ENCODE results near the gene NEK6. TPM values are rescaled to one million over a fixed set of nuclear protein-coding genes. Genes with fewer than 3 reads are reported as not detected.
A peak's percentile ranks its signal among the peaks of the same experiment; 100 is the strongest.

Gene NEK6
- total and polyA plus RNA-seq, 2 experiments from 2014 or later = 33.5 to 44.7 TPM

DNA sequence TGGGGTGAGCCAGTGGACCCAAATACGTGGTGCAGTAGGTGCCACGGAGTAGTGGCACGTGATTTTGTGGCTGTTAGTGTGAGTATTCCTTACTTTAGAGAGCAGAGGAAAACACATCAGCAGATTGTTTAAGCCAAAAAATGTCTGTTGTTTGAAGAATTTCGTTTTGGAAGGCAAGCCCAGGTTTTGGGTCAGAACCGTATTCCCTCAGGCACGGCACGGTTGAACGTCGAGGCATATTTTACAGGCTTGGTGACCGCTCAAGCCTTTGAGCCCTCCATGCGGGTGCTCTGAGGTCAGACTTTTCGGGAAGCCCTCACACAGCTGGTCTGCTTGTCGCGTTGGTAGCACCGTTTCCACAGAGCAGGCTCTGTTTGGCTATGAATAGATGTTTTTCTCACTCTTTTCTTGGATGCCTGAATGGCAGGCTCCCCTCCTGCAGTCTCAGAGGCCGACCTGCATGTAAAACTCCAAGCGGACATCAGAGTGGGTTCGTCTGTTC, 27.2 kb downstream of the NEK6 start:
- Histone ChIP-seq H3K4me2 (no peak overlapping the region), H3K9me3 (ENCODE audit: low read depth) (no peaks in the 10 kb centered on the region), H3K9me2 (replicated peaks; ENCODE audit: insufficient read depth) (no peaks in the 10 kb centered on the region), H3K27me3 (no peaks in the 10 kb centered on the region), H3K27ac (peak overlapping the region; percentile 88), H3K4me3 (no peak overlapping the region), H2AFZ (no peak overlapping the region), H3K36me3 (replicated peaks; ENCODE audit: insufficient read depth, low read depth) (no peaks in the 10 kb centered on the region), H3K79me2 (peaks cover 84% of the 10 kb centered on the region), H4K20me1 (ENCODE audit: insufficient read depth, poor library complexity, severe bottlenecking) (peaks cover 6% of the 10 kb centered on the region), H3K4me1 (ENCODE audit: insufficient read depth) (peaks cover 52% of the 10 kb centered on the region)
- 78% methylated on average over 18 of the region's 18 CpGs for WGBS (ENCODE audit: low lambda C conversion rate, missing lambda C conversion rate)
- no peak for TF ChIP-seq EZH2 (IDR thresholded peaks at IDR 0.05; ENCODE audit: borderline replicate concordance)
- DNase-seq (ENCODE audit: low spot score) = no peak

GRCh38 chr9:124285490-124285889, 27.7 kb downstream of the NEK6 start:
- Histone ChIP-seq H2AFZ (no peak overlapping the region), H3K4me1 (ENCODE audit: insufficient read depth) (peaks cover 49% of the 10 kb centered on the region), H3K36me3 (replicated peaks; ENCODE audit: insufficient read depth, low read depth) (no peaks in the 10 kb centered on the region), H4K20me1 (ENCODE audit: insufficient read depth, poor library complexity, severe bottlenecking) (peaks cover 6% of the 10 kb centered on the region), H3K9me2 (replicated peaks; ENCODE audit: insufficient read depth) (no peaks in the 10 kb centered on the region), H3K4me2 (peak overlapping the region; percentile 7), H3K9me3 (ENCODE audit: low read depth) (no peaks in the 10 kb centered on the region), H3K27ac (peak overlapping the region; percentile 88), H3K27me3 (no peaks in the 10 kb centered on the region), H3K79me2 (peaks cover 86% of the 10 kb centered on the region), H3K4me3 (no peak overlapping the region)
- no peak for DNase-seq (ENCODE audit: low spot score)
- TF ChIP-seq CTCF (IDR thresholded peaks at IDR 0.05; ENCODE audit: poor library complexity) (no peak), EZH2phosphoT487 (IDR thresholded peaks at IDR 0.05; ENCODE audit: low read depth, severe bottlenecking, unreplicated experiment) (no peak), EZH2 (IDR thresholded peaks at IDR 0.05; ENCODE audit: borderline replicate concordance) (no peak)
- WGBS (ENCODE audit: low lambda C conversion rate, missing lambda C conversion rate) = 93% methylated on average over 11 of the region's 11 CpGs

- H3K79me2 ChIP-seq = peaks cover 85% of the 10 kb centered on the region
- no peaks in the 10 kb centered on the region for H3K27me3 ChIP-seq
- peaks cover 6% of the 10 kb centered on the region for H4K20me1 ChIP-seq (ENCODE audit: insufficient read depth, poor library complexity, severe bottlenecking)
- no peaks in the 10 kb centered on the region for H3K36me3 ChIP-seq (replicated peaks; ENCODE audit: insufficient read depth, low read depth)
- peak overlapping the region; percentile 88 for H3K27ac ChIP-seq
- no peak overlapping the region for H2AFZ ChIP-seq
- H3K9me3 ChIP-seq (ENCODE audit: low read depth) = no peaks in the 10 kb centered on the region
- DNase-seq (ENCODE audit: low spot score) = peak; percentile 74
- no peaks in the 10 kb centered on the region for H3K9me2 ChIP-seq (replicated peaks; ENCODE audit: insufficient read depth)
- 66% methylated on average over 9 of the region's 9 CpGs for WGBS (ENCODE audit: low lambda C conversion rate, missing lambda C conversion rate)
- H3K4me1 ChIP-seq (ENCODE audit: insufficient read depth) = peaks cover 47% of the 10 kb centered on the region
- no peak overlapping the region for H3K4me3 ChIP-seq
- TF ChIP-seq CTCF (IDR thresholded peaks at IDR 0.05; ENCODE audit: poor library complexity) (no peak), EZH2 (IDR thresholded peaks at IDR 0.05; ENCODE audit: borderline replicate concordance) (no peak), EZH2phosphoT487 (IDR thresholded peaks at IDR 0.05; ENCODE audit: low read depth, severe bottlenecking, unreplicated experiment) (no peak)
- H3K4me2 ChIP-seq = peak overlapping the region; percentile 46
Observed at GRCh38 chr9:124285903-124286291, 28.1 kb downstream of the NEK6 start.

DNA sequence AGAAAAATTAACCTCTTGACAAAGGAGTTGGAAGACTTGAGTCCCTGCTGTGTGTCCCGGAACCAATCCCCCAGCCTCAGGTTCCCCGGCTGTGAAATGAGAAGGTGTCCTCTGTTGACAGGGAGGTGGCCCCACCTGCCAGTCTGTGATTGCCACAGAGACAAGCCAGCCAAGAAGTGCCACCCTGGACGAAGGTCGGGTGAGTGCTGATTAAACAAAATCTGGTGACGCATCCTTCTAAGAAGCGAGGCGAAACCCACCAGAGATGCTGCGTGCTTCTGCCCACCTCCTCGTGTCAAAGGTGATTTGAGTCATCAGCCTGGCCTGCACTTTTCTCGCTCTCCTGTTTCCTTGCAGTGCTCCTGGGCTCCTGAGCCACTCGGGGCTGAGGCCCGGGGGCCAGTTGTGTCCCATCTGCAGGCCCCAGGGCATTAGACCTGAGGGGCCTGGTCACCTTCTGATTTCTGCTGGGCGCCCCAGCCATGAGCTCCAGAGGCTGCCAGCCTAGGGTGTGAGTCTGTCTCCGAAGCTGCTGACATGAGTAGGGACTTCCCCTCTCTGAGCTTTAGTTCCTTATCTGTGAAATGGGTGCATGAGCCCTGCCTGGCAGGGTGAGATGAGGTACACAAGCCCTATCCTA, 28.7 kb downstream of the NEK6 start:
- Histone ChIP-seq H3K27me3 (no peaks in the 10 kb centered on the region), H3K9me2 (replicated peaks; ENCODE audit: insufficient read depth) (no peaks in the 10 kb centered on the region), H3K9me3 (ENCODE audit: low read depth) (no peaks in the 10 kb centered on the region), H2AFZ (no peak overlapping the region), H3K36me3 (replicated peaks; ENCODE audit: insufficient read depth, low read depth) (no peaks in the 10 kb centered on the region), H3K4me1 (ENCODE audit: insufficient read depth) (peaks cover 46% of the 10 kb centered on the region), H4K20me1 (ENCODE audit: insufficient read depth, poor library complexity, severe bottlenecking) (peaks cover 6% of the 10 kb centered on the region), H3K27ac (peak overlapping the region; percentile 88), H3K79me2 (peaks cover 82% of the 10 kb centered on the region), H3K4me2 (peak overlapping the region; percentile 46), H3K4me3 (no peak overlapping the region)
- 75% methylated on average over 14 of the region's 14 CpGs for WGBS (ENCODE audit: low lambda C conversion rate, missing lambda C conversion rate)
- TF ChIP-seq EZH2 (IDR thresholded peaks at IDR 0.05; ENCODE audit: borderline replicate concordance) (no peak), CTCF (IDR thresholded peaks at IDR 0.05; ENCODE audit: poor library complexity) (no peak), EZH2phosphoT487 (IDR thresholded peaks at IDR 0.05; ENCODE audit: low read depth, severe bottlenecking, unreplicated experiment) (no peak)
- DNase-seq (ENCODE audit: low spot score) = peak; percentile 35

Measured in hepatocyte (in vitro differentiated cells).